ENCODE results near the gene AGPAT4.
"Not testable (repeated sequence)": the region's sequence is repeated elsewhere in the genome, so short reads cannot be mapped to it uniquely, and the experiment has no call there.

AGPAT4 gene

GRCh38 chr6:161273752-161274487 lies at the start of gene AGPAT4:
Gene AGPAT4, minus strand, starts transcription at chr6:161274061. Its CDS starts 41,848 bp downstream, at chr6:161232213.
- peak; percentile 95 to 96 for DNase-seq (ENCODE audit: low read depth in 2 of 2)

- no peak for DNase-seq (ENCODE audit: low read depth in 2 of 2)
These were observed 45.4 kb upstream of the AGPAT4 start for GRCh38 chr6:161319231-161319630.

- DNase-seq (ENCODE audit: low read depth in 2 of 2): no peak
These were observed 44.6 kb upstream of the AGPAT4 start for GRCh38 chr6:161318456-161318855.

GRCh38 chr6:161316531-161316930 lies 42.7 kb upstream of the AGPAT4 start:
- no peak for DNase-seq (ENCODE audit: low read depth in 2 of 2)

- DNase-seq (ENCODE audit: low read depth in 2 of 2): not testable (repeated sequence)
These were observed 41.5 kb upstream of the AGPAT4 start for GRCh38 chr6:161315246-161315917.

- DNase-seq (ENCODE audit: low read depth in 2 of 2): not testable (repeated sequence)
These were observed 40.8 kb upstream of the AGPAT4 start for GRCh38 chr6:161314541-161315245.

- DNase-seq (ENCODE audit: low read depth in 2 of 2): no peak
These were observed 40.2 kb upstream of the AGPAT4 start for GRCh38 chr6:161313940-161314509.

- DNase-seq (ENCODE audit: low read depth in 2 of 2): not testable (repeated sequence)
These were observed 39.6 kb upstream of the AGPAT4 start for GRCh38 chr6:161313475-161313874.

GRCh38 chr6:161309774-161310173 lies 35.9 kb upstream of the AGPAT4 start:
- DNase-seq (ENCODE audit: low read depth in 2 of 2): not testable (repeated sequence)

- no peak for DNase-seq (ENCODE audit: low read depth in 2 of 2)
These were observed 34.3 kb upstream of the AGPAT4 start for GRCh38 chr6:161308075-161308655.

- no peak for DNase-seq (ENCODE audit: low read depth in 2 of 2)
These were observed 32.0 kb upstream of the AGPAT4 start for GRCh38 chr6:161305860-161306259.

- peak; percentile 10 to 12 for DNase-seq (ENCODE audit: low read depth in 2 of 2)
These were observed 29.9 kb upstream of the AGPAT4 start for GRCh38 chr6:161303628-161304340.

- no peak for DNase-seq (ENCODE audit: low read depth in 2 of 2)
These were observed 29.1 kb upstream of the AGPAT4 start for GRCh38 chr6:161302949-161303348.

GRCh38 chr6:161301338-161301737 lies 27.5 kb upstream of the AGPAT4 start:
- DNase-seq (ENCODE audit: low read depth in 2 of 2): peak; percentile 9 to 12

- DNase-seq (ENCODE audit: low read depth in 2 of 2): no peak
These were observed 27.0 kb upstream of the AGPAT4 start for GRCh38 chr6:161300823-161301222.

GRCh38 chr6:161299726-161300125 lies 25.9 kb upstream of the AGPAT4 start:
- DNase-seq (ENCODE audit: low read depth in 2 of 2): no peak

GRCh38 chr6:161295784-161296183 lies 21.9 kb upstream of the AGPAT4 start:
- no peak for DNase-seq (ENCODE audit: low read depth in 2 of 2)

- DNase-seq (ENCODE audit: low read depth in 2 of 2): no peak
These were observed 18.9 kb upstream of the AGPAT4 start for GRCh38 chr6:161292650-161293281.

- no peak for DNase-seq (ENCODE audit: low read depth in 2 of 2)
These were observed 18.3 kb upstream of the AGPAT4 start for GRCh38 chr6:161292145-161292544.

- DNase-seq (ENCODE audit: low read depth in 2 of 2): no peak
These were observed 16.9 kb upstream of the AGPAT4 start for GRCh38 chr6:161290751-161291150.

- no peak for DNase-seq (ENCODE audit: low read depth in 2 of 2)
These were observed 10.8 kb upstream of the AGPAT4 start for GRCh38 chr6:161284653-161285052.
